ENCODE data around the gene MEGF11.
"Not testable (repeated sequence)": the region's sequence is repeated elsewhere in the genome, so short reads cannot be mapped to it uniquely, and the experiment has no call there.

Gene MEGF11

DNA sequence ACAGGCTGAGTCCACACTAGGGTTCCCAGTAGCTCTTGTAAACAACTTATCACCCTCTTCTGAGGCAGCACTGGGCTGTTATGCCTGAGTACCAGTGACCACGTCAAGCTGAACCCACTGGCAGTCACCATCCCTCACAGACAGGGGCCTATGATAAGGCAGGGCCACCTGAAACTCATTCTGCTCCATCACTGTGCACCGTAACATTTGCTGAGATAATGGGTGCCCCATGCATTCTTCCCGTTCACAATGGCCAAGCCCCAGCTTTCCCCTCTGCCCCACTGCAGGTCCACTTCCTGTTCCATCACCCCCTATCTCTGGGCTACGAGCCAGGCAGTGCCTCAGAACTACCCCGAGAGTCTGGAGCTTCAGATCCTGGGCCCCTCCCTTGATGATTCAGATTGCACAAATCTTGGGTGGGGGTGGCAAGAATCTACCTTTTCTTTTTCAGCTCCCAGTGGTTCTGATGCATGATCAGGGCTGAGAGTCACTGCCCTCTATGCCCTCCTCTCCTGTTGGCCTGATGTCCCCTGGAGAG is 226.2 kb downstream of the MEGF11 start:
- no peak for DNase-seq (ENCODE audit: low read depth)

DNA sequence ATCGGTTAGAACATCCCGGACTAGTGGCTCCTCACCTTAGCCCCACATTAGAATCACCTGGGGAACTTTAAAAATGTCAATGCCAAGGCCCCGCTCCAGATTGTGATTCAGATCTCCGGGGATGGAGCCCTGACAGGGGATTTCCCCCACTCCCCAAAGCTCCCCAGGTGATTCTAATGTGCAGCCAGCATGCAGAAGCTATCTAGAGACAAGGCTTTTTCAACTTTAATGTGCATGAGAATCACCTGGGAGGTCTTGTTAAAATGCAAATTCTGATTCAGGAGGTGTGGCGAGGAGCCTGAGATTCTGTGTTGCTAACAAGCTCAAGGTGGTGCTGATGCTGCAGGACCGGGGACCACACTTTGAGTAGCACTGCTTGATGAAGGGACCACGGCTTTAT is 227.6 kb downstream of the MEGF11 start:
- no peak for DNase-seq (ENCODE audit: low read depth)

- DNase-seq (ENCODE audit: low read depth), result no peak
Measured at GRCh38 chr15:66025015-66025452, 228.5 kb downstream of the MEGF11 start.

- DNase-seq (ENCODE audit: low read depth), result no peak
Measured at GRCh38 chr15:66024116-66024515, 229.4 kb downstream of the MEGF11 start.

DNA sequence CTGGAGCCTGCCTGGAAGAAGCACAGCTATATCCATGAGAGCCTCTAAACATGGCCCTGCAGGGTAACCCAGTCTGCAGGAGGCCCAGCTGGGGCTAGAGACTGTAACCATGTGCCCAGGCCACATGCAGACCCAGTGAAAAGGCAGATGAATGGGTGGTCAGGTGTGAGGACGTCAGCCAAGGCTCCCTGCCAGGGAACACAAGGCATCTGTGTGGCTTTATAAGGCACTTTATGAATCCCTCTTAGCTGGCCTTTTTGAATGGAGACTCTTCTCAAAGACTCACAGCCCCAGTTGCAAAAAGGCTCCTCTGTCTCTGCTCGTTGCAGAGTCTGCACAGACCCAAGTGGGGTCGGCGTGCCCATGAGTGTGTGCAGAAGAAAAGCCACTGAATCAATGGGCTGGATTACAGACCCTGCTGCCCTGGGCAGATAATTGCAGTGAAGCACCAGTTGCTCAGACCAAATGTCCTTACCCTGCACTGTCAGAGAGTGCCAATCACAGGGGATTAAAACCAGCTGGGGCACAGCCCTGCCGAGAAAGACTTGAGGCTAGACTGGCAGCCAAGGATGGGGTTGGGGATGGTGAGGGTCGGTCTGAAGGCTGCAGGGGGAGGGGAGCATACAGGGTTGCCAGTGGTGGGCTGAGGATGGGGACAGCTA is 230.1 kb downstream of the MEGF11 start:
- no peak for DNase-seq (ENCODE audit: low read depth)

- DNase-seq (ENCODE audit: low read depth), result no peak
Measured at GRCh38 chr15:66022163-66022525, 231.4 kb downstream of the MEGF11 start.

- no peak for DNase-seq (ENCODE audit: low read depth)
Measured at GRCh38 chr15:66021496-66022162, 231.9 kb downstream of the MEGF11 start.

DNA sequence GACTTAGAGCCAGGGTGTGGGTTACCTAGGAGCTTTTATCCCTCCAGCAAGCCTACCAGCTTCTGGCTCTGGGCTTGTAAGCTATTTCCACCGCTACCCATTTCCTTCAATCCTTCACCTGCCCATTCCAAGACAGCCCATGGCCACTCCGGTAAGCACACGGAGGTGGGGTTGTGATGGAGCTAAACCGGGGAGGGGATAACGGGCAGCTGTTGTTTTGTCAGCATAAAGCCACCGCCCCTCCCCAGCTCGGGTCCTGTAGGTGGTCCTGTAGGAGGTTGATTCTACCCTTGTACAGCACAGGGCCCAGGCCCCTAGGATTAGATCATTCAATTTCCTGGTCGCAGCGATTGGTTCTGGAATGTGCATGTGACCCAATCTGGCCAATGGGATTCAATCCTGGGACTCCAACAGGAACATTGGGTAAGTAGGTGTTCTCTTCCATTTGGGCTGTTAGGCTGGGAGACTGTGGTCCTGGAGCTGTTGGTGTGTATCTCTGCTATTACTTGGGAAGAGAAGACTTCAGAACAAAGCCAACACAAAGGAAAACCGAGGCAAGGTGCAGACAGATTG is 233.6 kb downstream of the MEGF11 start:
- DNase-seq (ENCODE audit: low read depth), result no peak

- no peak for DNase-seq (ENCODE audit: low read depth)
Measured at GRCh38 chr15:66019368-66019767, 234.2 kb downstream of the MEGF11 start.

GRCh38 chr15:66018488-66018797 is 235.1 kb downstream of the MEGF11 start:
- no peak for DNase-seq (ENCODE audit: low read depth)

DNA sequence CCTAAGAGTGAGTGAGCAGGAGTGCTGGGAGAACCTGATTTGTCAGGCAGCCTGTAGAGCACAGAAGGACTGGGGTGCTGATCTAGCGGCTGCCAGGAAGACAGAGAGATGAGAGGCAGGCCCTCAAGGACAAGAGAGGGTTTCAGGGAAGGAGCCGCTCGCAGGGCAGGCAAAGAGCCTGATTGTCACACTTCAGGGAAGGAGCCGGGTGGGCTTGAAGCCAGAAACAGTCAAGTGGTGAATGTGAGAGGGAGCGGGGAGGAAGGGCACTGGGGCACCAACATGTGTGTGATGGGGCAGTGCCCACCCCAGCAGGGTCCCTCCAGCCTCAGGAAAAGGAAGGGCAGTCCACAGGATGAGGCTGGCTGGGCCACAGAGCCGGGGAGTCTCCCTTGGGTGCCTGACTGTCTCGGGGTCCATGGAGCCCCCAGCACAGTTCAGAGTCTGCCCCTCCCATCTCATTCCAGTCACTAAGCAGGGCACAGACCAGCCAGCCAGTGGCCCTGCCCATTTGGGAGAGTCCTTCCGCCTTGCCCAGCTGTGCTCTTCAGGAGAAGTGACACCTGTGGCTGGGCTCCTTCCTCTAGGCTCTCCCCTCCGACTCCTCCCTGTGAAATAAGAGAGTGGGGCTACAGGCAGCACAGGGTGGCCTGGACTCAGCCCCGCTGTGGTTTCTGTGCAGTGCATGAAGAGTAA is 235.6 kb downstream of the MEGF11 start:
- DNase-seq (ENCODE audit: low read depth), result no peak

- DNase-seq (ENCODE audit: low read depth), result no peak
Measured at GRCh38 chr15:66017000-66017399, 236.6 kb downstream of the MEGF11 start.

DNA sequence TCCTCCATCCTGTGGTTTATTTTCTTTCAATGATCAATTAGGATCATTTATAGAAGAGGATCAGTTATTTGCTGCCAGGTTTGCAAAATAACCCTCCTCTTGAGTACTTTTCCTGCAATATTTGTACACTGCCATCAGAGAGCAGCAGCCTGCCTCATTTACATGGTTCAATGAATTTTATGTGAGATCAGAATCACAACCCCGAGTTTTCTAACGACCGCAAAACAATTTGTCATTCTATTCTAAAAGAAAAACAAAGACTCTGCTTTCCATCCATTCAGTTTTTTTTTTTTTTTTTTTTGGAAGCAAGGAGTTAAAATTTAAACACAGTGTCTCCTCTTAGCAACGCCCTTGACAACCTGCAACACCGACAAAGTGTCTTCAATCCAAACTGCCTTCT is 237.4 kb downstream of the MEGF11 start:
- DNase-seq (ENCODE audit: low read depth), result no peak

GRCh38 chr15:66014635-66015182 is 238.8 kb downstream of the MEGF11 start:
- DNase-seq (ENCODE audit: low read depth), result no peak

GRCh38 chr15:66014022-66014421 is 239.5 kb downstream of the MEGF11 start:
- no peak for DNase-seq (ENCODE audit: low read depth)

DNA sequence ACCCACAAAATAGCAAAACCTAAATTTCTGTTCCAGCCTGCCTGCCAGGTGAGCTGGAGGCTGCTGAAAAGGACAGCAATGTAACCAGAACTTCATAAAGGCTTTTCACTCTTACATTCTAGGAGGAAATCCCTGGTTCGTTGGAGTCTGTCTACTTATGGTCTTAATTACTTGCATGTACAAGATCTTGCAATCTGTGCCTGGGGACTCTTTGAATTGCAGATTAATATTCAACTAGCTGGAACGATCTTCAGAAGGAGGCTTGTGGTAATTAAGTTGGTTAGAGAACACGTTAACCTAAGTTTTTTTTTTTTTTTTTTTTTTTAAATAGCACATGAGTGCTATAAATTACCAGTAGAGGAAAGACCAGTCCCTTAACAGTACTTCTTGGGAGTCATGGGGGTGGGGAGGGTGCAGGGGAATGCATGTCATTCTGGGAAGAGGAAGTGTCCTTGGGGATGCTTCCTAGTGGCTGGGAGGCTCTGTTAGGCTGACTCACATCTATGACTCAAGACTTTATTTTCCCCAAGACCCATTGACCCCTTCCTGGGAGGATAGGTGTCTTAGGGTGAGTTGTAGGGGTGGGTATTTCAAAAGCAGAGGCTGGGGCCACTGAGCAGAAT is 244.5 kb downstream of the MEGF11 start:
- DNase-seq (ENCODE audit: low read depth), result no peak

DNA sequence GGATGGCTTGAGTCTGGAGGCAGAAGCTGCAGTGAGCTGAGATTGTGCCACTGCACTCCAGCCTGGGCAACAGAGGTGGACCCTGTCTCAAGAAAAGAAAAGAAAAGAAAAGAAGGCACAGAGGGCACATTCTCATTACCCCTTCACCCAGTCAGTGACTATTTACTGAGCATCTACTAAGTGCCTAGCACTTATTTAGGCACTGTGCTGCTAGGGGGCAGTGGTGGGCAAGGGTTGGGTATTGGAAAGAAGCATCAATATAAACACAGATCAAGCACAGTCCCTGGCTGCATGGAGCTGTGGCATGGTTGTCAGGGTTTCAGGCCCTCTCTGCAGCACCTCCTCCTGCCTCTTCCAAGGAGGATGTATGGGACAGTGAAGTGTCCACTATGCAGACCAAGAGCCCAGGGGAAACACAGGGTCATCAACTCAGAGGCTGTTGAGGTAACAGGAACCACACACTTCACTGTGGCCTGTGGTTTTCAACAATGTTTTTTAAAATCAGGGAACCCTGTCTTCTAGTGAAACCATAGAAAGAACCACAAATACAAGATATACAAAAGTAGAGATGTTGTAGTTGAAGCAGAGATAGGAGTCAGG is 245.8 kb downstream of the MEGF11 start:
- DNase-seq (ENCODE audit: low read depth), result no peak

GRCh38 chr15:66006986-66007385 is 246.6 kb downstream of the MEGF11 start:
- no peak for DNase-seq (ENCODE audit: low read depth)

DNA sequence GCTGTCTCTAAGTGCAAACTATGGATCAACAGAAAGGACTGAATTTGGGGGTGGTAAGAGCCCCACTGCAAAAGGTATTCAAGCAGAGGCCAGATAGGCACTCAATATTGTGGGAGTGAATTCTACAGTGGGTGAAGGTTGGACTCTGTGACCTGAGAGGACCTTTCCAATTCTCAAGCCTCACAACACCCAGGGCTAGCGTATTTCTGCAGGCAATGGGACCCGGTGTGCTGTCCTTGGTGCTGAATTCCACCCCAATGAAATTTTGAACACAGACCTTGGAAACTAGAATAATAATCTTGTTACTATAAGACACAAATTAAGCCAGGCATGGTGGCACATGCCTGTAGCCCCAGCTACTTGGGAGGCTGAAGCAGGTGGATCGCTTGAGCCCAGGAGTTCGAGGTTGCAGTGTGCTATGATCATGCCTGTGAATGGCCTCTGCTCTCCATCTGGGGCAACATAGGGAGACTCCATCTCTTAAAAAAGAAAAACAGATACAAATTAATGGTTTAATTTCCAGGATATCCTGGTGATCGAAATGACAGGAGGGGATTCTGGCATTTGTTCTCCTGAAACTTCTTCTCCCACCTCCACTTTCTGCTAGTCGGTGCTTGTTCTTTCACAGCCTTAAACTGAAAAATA is 248.8 kb downstream of the MEGF11 start:
- DNase-seq (ENCODE audit: low read depth), result no peak

- DNase-seq (ENCODE audit: low read depth), result not testable (repeated sequence)
Measured at GRCh38 chr15:66003129-66003528, 250.4 kb downstream of the MEGF11 start.

GRCh38 chr15:66001717-66002426 is 251.7 kb downstream of the MEGF11 start:
- no peak for DNase-seq (ENCODE audit: low read depth)

Data from stimulated activated CD8-positive, alpha-beta memory T cell treated with anti-CD3 and anti-CD28 coated beads, Interleukin-4, amount 100 ng/mL, for 24 hours (primary cell).